Breast epithelium (tissue), 3 donors: ENCODE data around the gene ANKRD29.

ENCODE experiments used
- CTCF ChIP-seq, 3 donors: fragments of 450-650 bp; IDR thresholded peaks; one replicate each; pipeline ENCODE4 v1.5.1; 2016 to 2017; ENCODE audit warnings: antibody characterized with exemption in 3 of 3, mild to moderate bottlenecking in 3 of 3, moderate library complexity in 3 of 3
- POLR2A ChIP-seq: fragments of 450-650 bp; IDR thresholded peaks from one replicate; pipeline ENCODE4 v1.6.1; 2016; ENCODE audit warnings: antibody characterized with exemption, mild to moderate bottlenecking, moderate library complexity

GRCh38 chr18:23641143-23641720 is 21.5 kb downstream of the ANKRD29 start:
- TF ChIP-seq POLR2A (no peak), CTCF (IDR thresholded peaks at IDR 0.05) (no peak)
